ENCODE measurements around the gene LAMA2.
"Not testable (repeated sequence)": the region's sequence is repeated elsewhere in the genome, so short reads cannot be mapped to it uniquely, and the experiment has no call there.

Gene LAMA2

GRCh38 chr6:129120856-129121638, 238.1 kb downstream of the LAMA2 start:
- DNase-seq (ENCODE audit: low read depth, low spot score): peak; percentile 35

- no peak for DNase-seq (ENCODE audit: low read depth, low spot score)
Observed at GRCh38 chr6:129124347-129124746, 241.4 kb downstream of the LAMA2 start.

GRCh38 chr6:129130106-129130505, 247.2 kb downstream of the LAMA2 start:
- DNase-seq (ENCODE audit: low read depth, low spot score): no peak

- peak; percentile 35 for DNase-seq (ENCODE audit: low read depth, low spot score)
Observed at GRCh38 chr6:129130959-129131681, 248.2 kb downstream of the LAMA2 start.

- peak; percentile 54 for DNase-seq (ENCODE audit: low read depth, low spot score)
Observed at GRCh38 chr6:129133770-129134192, 250.8 kb downstream of the LAMA2 start.

GRCh38 chr6:129134535-129134934, 251.6 kb downstream of the LAMA2 start:
- no peak for DNase-seq (ENCODE audit: low read depth, low spot score)

- DNase-seq (ENCODE audit: low read depth, low spot score): no peak
Observed at GRCh38 chr6:129135451-129135850, 252.5 kb downstream of the LAMA2 start.

- no peak for DNase-seq (ENCODE audit: low read depth, low spot score)
Observed at GRCh38 chr6:129136751-129137150, 253.8 kb downstream of the LAMA2 start.

- DNase-seq (ENCODE audit: low read depth, low spot score): no peak
Observed at GRCh38 chr6:129138739-129139405, 255.9 kb downstream of the LAMA2 start.

- DNase-seq (ENCODE audit: low read depth, low spot score): no peak
Observed at GRCh38 chr6:129140526-129140925, 257.6 kb downstream of the LAMA2 start.

GRCh38 chr6:129141499-129141898, 258.6 kb downstream of the LAMA2 start:
- DNase-seq (ENCODE audit: low read depth, low spot score): no peak

- DNase-seq (ENCODE audit: low read depth, low spot score): no peak
Observed at GRCh38 chr6:129146902-129147301, 264.0 kb downstream of the LAMA2 start.

- DNase-seq (ENCODE audit: low read depth, low spot score): no peak
Observed at GRCh38 chr6:129150507-129150906, 267.6 kb downstream of the LAMA2 start.

- DNase-seq (ENCODE audit: low read depth, low spot score): no peak
Observed at GRCh38 chr6:129153257-129153656, 270.3 kb downstream of the LAMA2 start.

- DNase-seq (ENCODE audit: low read depth, low spot score): not testable (repeated sequence)
Observed at GRCh38 chr6:129159242-129159641, 276.3 kb downstream of the LAMA2 start.

- no peak for DNase-seq (ENCODE audit: low read depth, low spot score)
Observed at GRCh38 chr6:129162605-129163004, 279.7 kb downstream of the LAMA2 start.

- DNase-seq (ENCODE audit: low read depth, low spot score): no peak
Observed at GRCh38 chr6:129163551-129163950, 280.6 kb downstream of the LAMA2 start.

- DNase-seq (ENCODE audit: low read depth, low spot score): no peak
Observed at GRCh38 chr6:129164032-129164431, 281.1 kb downstream of the LAMA2 start.

GRCh38 chr6:129172279-129172995, 289.5 kb downstream of the LAMA2 start:
- DNase-seq (ENCODE audit: low read depth, low spot score): not testable (repeated sequence)

GRCh38 chr6:129175066-129175465, 292.1 kb downstream of the LAMA2 start:
- no peak for DNase-seq (ENCODE audit: low read depth, low spot score)

GRCh38 chr6:129177801-129178200, 294.9 kb downstream of the LAMA2 start:
- no peak for DNase-seq (ENCODE audit: low read depth, low spot score)

GRCh38 chr6:129179283-129179682, 296.3 kb downstream of the LAMA2 start:
- no peak for DNase-seq (ENCODE audit: low read depth, low spot score)
